Measurements from ENCODE around the gene PARK7.
"Not testable (repeated sequence)": the region's sequence is repeated elsewhere in the genome, so short reads cannot be mapped to it uniquely, and the experiment has no call there.

Gene PARK7

GRCh38 chr1:7943251-7943650 lies 18.3 kb upstream of the PARK7 start:
- DNase-seq (ENCODE audit: low read depth, low spot score): no peak

- DNase-seq (ENCODE audit: low read depth, low spot score): peak; percentile 13
These were observed 12.6 kb upstream of the PARK7 start for GRCh38 chr1:7948960-7949359.

- not testable (repeated sequence) for DNase-seq (ENCODE audit: low read depth, low spot score)
These were observed 8.7 kb upstream of the PARK7 start for GRCh38 chr1:7952791-7953190.

GRCh38 chr1:7953850-7954609 lies 7.5 kb upstream of the PARK7 start:
- peak; percentile 32 for DNase-seq (ENCODE audit: low read depth, low spot score)

- DNase-seq (ENCODE audit: low read depth, low spot score): no peak
These were observed 6.8 kb upstream of the PARK7 start for GRCh38 chr1:7954683-7955082.

GRCh38 chr1:7956218-7957032 lies 5.1 kb upstream of the PARK7 start:
- peak; percentile 12 for DNase-seq (ENCODE audit: low read depth, low spot score)

GRCh38 chr1:7960165-7960564 lies 1.3 kb upstream of the PARK7 start:
- DNase-seq (ENCODE audit: low read depth, low spot score): no peak

GRCh38 chr1:7960867-7961215 lies 670 bp upstream of the PARK7 start:
- no peak for DNase-seq (ENCODE audit: low read depth, low spot score)

GRCh38 chr1:7962014-7962335 lies 464 bp downstream of the PARK7 start:
- no peak for DNase-seq (ENCODE audit: low read depth, low spot score)

GRCh38 chr1:7962636-7963377 lies 1.3 kb downstream of the PARK7 start:
- DNase-seq (ENCODE audit: low read depth, low spot score): no peak

- DNase-seq (ENCODE audit: low read depth, low spot score): not testable (repeated sequence)
These were observed 1.8 kb downstream of the PARK7 start for GRCh38 chr1:7963378-7963730.

- DNase-seq (ENCODE audit: low read depth, low spot score): not testable (repeated sequence)
These were observed 2.3 kb downstream of the PARK7 start for GRCh38 chr1:7963841-7964240.

GRCh38 chr1:7964476-7964875 lies 3.0 kb downstream of the PARK7 start:
- no peak for DNase-seq (ENCODE audit: low read depth, low spot score)

GRCh38 chr1:7967196-7967595 lies 5.7 kb downstream of the PARK7 start:
- no peak for DNase-seq (ENCODE audit: low read depth, low spot score)

GRCh38 chr1:7967651-7968050 lies 6.1 kb downstream of the PARK7 start:
- DNase-seq (ENCODE audit: low read depth, low spot score): no peak

- no peak for DNase-seq (ENCODE audit: low read depth, low spot score)
These were observed 8.7 kb downstream of the PARK7 start for GRCh38 chr1:7970246-7970645.

- no peak for DNase-seq (ENCODE audit: low read depth, low spot score)
These were observed 9.5 kb downstream of the PARK7 start for GRCh38 chr1:7971024-7971423.

- DNase-seq (ENCODE audit: low read depth, low spot score): no peak
These were observed 10.8 kb downstream of the PARK7 start for GRCh38 chr1:7972285-7972684.

- DNase-seq (ENCODE audit: low read depth, low spot score): no peak
These were observed 11.6 kb downstream of the PARK7 start for GRCh38 chr1:7973086-7973485.

- peak; percentile 93 for DNase-seq (ENCODE audit: low read depth, low spot score)
These were observed 13.8 kb downstream of the PARK7 start for GRCh38 chr1:7975212-7975865.

GRCh38 chr1:7980984-7981383 lies 19.5 kb downstream of the PARK7 start:
- DNase-seq (ENCODE audit: low read depth, low spot score): no peak

Measured in ELF-1 (cell line).